ENCODE measurements around the gene RTL1.

- TF ChIP-seq CTCF (IDR thresholded peaks at IDR 0.05) (no peak), EP300 (IDR thresholded peaks at IDR 0.05) (no peak), POLR2A (IDR thresholded peaks at IDR 0.05) (no peak), POLR2AphosphoS5 (IDR thresholded peaks at IDR 0.05) (no peak)
These were observed 8.1 kb downstream of the RTL1 start for GRCh38 chr14:100895411-100895810.

Measured in stomach (tissue), 4 donors.